Coronary artery (tissue), 2 donors: ENCODE data around the gene OR10Z1.

ENCODE experiments used
- DNase-seq: peaks from one replicate; pipeline ENCODE4 v3.0.0-alpha.2; 2017; ENCODE audit warnings: low spot score
- H3K27ac ChIP-seq, 2 donors: fragments of 200-600 bp; sonication (generic); one replicate each; pipeline ENCODE4 v1.5.1; 2016 to 2019
- H3K4me3 ChIP-seq: fragments of 200-600 bp; sonication (generic); 2 replicates; pipeline ENCODE4 v1.5.1; 2016; ENCODE audit warnings: mild to moderate bottlenecking, moderate library complexity
- TF ChIP-seq, protein P1 (sequence below): fragments of 200-600 bp; sonication (generic); IDR thresholded peaks from one replicate; pipeline ENCODE4 v1.5.1; 2019; ENCODE audit warnings: antibody characterized with exemption

The OR10Z1 gene

GRCh38 chr1:158638146-158638545 is 33.1 kb downstream of the OR10Z1 start:
- TF ChIP-seq, protein P1, sequence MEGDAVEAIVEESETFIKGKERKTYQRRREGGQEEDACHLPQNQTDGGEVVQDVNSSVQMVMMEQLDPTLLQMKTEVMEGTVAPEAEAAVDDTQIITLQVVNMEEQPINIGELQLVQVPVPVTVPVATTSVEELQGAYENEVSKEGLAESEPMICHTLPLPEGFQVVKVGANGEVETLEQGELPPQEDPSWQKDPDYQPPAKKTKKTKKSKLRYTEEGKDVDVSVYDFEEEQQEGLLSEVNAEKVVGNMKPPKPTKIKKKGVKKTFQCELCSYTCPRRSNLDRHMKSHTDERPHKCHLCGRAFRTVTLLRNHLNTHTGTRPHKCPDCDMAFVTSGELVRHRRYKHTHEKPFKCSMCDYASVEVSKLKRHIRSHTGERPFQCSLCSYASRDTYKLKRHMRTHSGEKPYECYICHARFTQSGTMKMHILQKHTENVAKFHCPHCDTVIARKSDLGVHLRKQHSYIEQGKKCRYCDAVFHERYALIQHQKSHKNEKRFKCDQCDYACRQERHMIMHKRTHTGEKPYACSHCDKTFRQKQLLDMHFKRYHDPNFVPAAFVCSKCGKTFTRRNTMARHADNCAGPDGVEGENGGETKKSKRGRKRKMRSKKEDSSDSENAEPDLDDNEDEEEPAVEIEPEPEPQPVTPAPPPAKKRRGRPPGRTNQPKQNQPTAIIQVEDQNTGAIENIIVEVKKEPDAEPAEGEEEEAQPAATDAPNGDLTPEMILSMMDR = no peak
- Histone ChIP-seq H3K27ac (no peak overlapping the region), H3K4me3 (no peak overlapping the region)
- DNase-seq = no peak

GRCh38 chr1:158638904-158639303 is 33.8 kb downstream of the OR10Z1 start:
- TF ChIP-seq, protein P1 = no peak
- no peak overlapping the region for H3K4me3 ChIP-seq
- no peak for DNase-seq
- no peak overlapping the region for H3K27ac ChIP-seq

DNA sequence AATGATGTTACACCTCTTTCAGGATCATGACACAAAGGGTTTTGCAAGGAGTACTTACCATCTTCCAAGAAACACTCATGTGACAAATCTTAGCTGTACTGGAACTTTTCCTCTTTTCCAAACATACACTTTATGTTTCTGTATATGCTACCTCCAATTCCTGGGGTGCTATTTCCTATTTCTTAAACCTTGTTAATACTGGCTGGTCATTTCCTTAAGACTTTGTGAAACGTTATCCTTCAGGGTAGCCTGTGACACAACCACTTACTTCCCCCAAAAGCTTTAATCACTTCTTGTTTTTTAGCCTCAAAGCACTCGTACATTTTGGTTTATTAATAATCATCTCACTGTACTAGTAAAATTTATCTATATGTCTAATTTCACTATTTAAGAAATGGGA is 39.4 kb downstream of the OR10Z1 start:
- Histone ChIP-seq H3K27ac (no peak overlapping the region), H3K4me3 (no peak overlapping the region)
- no peak for DNase-seq
- TF ChIP-seq, protein P1 = no peak

- DNase-seq = no peak
- H3K4me3 ChIP-seq = no peak overlapping the region
- TF ChIP-seq, protein P1 = no peak
- no peak overlapping the region for H3K27ac ChIP-seq
Measured at GRCh38 chr1:158646465-158646864, 41.4 kb downstream of the OR10Z1 start.

DNA sequence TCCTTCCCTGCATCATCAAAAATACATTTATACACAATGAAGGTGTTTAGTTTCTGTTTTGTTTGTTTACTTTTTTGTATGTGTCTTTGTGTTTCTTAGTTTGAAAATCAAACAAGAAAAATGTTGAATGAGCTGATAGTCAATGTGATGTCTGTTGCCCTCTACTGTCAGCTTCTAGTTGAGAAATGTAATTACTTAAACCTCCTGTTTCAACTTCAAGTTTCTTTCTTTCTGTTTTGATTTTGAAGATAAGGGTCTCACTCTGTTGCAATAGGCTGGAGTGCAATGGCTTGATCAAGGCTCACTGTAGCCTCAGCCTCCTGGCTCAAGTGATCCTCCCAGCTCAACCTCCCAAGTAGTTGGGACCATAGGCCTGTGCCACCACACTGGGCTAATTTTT is 44.0 kb downstream of the OR10Z1 start:
- TF ChIP-seq, protein P1 = no peak
- no peak for DNase-seq
- no peak overlapping the region for H3K4me3 ChIP-seq
- no peak overlapping the region for H3K27ac ChIP-seq

GRCh38 chr1:158652721-158653334 is 47.8 kb downstream of the OR10Z1 start:
- no peak overlapping the region for H3K27ac ChIP-seq
- H3K4me3 ChIP-seq = no peak overlapping the region
- DNase-seq = no peak
- TF ChIP-seq, protein P1 = no peak

DNA sequence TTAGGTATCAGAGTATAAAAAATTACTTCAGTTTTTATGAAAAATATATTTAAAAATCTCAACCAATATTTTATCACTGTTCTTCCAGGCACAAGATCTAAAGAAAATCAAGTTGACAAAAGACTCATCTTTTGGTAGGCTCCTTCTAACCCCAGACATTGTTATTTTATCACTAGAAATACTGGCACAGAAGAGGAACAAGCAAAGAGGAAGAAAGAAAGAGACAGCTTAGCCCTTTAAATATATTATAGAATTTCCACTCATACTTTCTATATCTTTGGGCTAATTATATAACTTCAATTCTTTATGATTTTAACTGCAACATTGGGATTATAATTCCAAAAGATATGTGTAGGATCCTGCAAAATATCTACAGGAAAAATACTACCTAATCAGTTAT is 49.0 kb downstream of the OR10Z1 start:
- TF ChIP-seq, protein P1 = no peak
- H3K4me3 ChIP-seq = no peak overlapping the region
- H3K27ac ChIP-seq = no peak overlapping the region
- no peak for DNase-seq
